ENCODE results near the gene CAVIN2. TPM values are rescaled to one million over a fixed set of nuclear protein-coding genes. Genes with fewer than 3 reads are reported as not detected.

The CAVIN2 gene
- total RNA-seq, 1 donor from 2014 or later: not detected

DNA sequence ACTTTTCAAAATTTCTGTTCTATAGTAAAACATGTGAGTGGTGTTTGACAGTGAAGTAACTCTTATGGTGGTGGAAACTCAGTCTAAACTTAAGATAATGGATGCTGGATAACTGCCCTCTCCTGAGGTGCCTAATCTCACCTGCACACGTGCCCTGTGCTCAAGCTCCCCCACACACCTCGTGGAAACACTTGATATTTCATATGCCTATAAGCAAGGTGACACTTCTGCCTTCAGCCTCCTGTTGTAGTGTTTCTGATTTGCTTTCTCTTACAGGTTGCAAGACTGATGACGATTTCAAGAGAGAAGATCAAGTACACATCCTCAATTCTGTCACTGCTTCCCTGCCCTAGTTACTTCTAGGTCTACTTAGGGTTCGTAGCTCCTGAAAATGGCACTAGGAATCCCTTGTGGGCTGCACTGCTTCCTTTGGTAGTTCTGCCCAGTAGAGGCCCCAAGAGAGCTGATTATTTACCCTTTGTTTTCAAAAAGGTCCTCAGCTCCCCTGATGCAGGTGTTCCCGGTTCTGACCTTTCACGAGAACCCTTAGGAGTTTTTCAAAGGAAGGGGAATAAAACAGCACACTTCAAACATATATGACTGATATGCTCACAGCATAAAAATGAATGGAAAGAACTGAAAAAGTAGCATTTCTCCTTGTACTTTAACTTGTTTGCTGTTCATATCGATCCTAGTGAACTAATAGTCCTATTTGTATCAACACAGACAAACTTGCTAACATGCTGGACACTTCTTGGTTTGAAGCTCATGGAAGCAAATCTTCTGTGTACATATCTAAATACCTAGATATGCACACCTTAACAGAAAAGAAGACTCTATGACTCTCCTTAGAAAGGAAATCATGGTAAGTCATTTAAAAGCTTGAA lies 6.7 kb downstream of the CAVIN2 start:
- Mint-ChIP-seq H3K4me3 (ENCODE audit: unreplicated experiment) (no peak overlapping the region), H3K4me1 (ENCODE audit: low read depth, unreplicated experiment) (peaks cover 9% of the 10 kb centered on the region), H3K27ac (ENCODE audit: unreplicated experiment) (no peak overlapping the region), H3K27me3 (ENCODE audit: unreplicated experiment) (peaks cover under 1% of the 10 kb centered on the region), H3K9me3 (ENCODE audit: unreplicated experiment) (no peaks in the 10 kb centered on the region), H3K36me3 (ENCODE audit: unreplicated experiment) (no peaks in the 10 kb centered on the region)
- no peak for DNase-seq
- TF ChIP-seq, protein P1, sequence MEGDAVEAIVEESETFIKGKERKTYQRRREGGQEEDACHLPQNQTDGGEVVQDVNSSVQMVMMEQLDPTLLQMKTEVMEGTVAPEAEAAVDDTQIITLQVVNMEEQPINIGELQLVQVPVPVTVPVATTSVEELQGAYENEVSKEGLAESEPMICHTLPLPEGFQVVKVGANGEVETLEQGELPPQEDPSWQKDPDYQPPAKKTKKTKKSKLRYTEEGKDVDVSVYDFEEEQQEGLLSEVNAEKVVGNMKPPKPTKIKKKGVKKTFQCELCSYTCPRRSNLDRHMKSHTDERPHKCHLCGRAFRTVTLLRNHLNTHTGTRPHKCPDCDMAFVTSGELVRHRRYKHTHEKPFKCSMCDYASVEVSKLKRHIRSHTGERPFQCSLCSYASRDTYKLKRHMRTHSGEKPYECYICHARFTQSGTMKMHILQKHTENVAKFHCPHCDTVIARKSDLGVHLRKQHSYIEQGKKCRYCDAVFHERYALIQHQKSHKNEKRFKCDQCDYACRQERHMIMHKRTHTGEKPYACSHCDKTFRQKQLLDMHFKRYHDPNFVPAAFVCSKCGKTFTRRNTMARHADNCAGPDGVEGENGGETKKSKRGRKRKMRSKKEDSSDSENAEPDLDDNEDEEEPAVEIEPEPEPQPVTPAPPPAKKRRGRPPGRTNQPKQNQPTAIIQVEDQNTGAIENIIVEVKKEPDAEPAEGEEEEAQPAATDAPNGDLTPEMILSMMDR (IDR thresholded peaks at IDR 0.05; ENCODE audit: partially characterized antibody, unreplicated experiment): no peak

DNA sequence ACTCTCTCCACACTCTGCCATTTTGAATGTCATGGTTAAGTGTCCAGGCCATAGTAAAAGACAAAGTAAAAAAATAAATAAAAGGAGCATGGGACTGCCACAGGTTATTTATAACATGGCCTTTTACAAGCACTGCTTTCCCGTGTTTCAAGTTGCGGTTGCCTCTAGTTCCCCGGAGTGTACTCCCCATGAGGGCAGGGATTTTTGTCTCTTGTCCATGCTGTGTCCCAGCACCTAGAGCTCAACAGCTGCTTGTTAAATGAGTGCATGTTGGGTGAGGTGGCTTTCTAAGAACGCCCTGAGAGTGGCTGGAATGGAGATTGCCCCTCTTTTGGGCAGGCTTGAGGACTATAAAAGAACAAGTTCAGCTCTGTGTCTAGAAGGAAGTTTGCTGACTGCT lies 8.4 kb downstream of the CAVIN2 start:
- DNase-seq: no peak
- H3K36me3 Mint-ChIP-seq (ENCODE audit: unreplicated experiment): no peaks in the 10 kb centered on the region
- H3K9me3 Mint-ChIP-seq (ENCODE audit: unreplicated experiment): no peaks in the 10 kb centered on the region
- peaks cover 2% of the 10 kb centered on the region for H3K27me3 Mint-ChIP-seq (ENCODE audit: unreplicated experiment)
- TF ChIP-seq, protein P1 (IDR thresholded peaks at IDR 0.05; ENCODE audit: partially characterized antibody, unreplicated experiment): no peak
- H3K4me3 Mint-ChIP-seq (ENCODE audit: unreplicated experiment): no peak overlapping the region
- peaks cover 4% of the 10 kb centered on the region for H3K4me1 Mint-ChIP-seq (ENCODE audit: low read depth, unreplicated experiment)
- no peak overlapping the region for H3K27ac Mint-ChIP-seq (ENCODE audit: unreplicated experiment)

DNA sequence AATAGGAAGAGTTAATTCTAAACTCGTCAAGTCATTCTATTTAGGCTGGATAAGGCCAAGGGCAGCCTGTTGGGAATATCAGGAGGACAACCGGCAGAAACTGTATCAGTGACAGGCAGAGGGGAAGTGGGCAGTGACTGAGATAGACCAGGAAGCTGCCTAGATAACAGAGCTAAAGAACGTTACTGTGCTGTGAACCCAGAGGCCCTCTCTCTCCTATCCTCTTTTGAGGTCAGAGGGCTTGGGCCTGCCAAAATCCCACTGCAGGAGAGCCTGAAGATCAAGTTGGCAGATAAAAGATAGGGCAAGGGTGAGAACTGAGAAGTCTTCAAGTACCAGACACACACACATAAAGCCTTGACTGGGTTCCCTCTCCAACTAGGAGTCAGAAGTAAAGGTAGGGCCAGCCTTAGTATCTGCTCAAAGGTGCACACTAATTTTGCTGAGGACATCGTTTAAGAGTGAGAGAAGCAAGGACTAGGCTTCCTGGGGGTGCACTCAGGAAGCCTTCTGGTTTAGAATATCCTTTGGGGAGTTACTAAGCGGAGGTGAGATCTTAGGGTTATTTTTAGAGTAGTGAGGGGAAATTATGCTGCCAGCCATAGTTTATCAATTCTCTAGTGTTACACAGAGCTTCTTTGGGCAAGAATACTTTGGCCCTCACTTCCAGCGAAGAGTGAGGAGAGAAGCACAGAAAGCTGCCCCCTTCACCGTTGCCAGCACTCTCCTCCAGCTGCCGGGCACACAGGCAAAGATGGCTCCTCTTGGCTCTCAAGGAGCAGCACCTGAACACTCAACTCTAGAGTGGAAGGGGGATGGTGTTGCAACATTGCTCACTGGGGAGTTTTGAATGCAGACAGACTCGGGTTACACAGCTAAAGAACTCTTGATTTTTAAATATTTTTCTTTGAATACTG lies 9.8 kb downstream of the CAVIN2 start:
- peaks cover 2% of the 10 kb centered on the region for H3K27me3 Mint-ChIP-seq (ENCODE audit: unreplicated experiment)
- DNase-seq: no peak
- H3K36me3 Mint-ChIP-seq (ENCODE audit: unreplicated experiment): no peaks in the 10 kb centered on the region
- TF ChIP-seq, protein P1 (IDR thresholded peaks at IDR 0.05; ENCODE audit: partially characterized antibody, unreplicated experiment): no peak
- H3K4me3 Mint-ChIP-seq (ENCODE audit: unreplicated experiment): no peak overlapping the region
- no peaks in the 10 kb centered on the region for H3K9me3 Mint-ChIP-seq (ENCODE audit: unreplicated experiment)
- peaks cover 4% of the 10 kb centered on the region for H3K4me1 Mint-ChIP-seq (ENCODE audit: low read depth, unreplicated experiment)
- H3K27ac Mint-ChIP-seq (ENCODE audit: unreplicated experiment): no peak overlapping the region

DNA sequence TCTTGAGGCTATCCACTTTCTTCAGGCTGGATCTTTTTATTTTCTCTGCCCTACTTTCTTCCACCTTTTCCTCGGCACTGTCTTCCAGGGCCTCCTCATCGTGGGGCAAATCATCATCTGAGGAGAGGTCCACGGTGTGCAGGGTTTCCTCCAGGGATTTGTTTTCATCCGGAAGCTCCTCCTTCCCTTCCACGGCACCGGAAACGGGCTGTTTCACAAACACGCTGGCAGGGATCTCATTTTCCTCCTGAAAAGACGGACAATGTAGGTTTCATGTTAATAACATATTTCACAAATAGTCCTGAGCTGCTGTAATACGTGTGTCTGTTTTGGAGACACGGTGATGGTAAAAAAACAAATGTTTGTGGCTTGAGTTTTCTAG lies 10.4 kb downstream of the CAVIN2 start:
- H3K27ac Mint-ChIP-seq (ENCODE audit: unreplicated experiment): no peak overlapping the region
- H3K4me1 Mint-ChIP-seq (ENCODE audit: low read depth, unreplicated experiment): peaks cover 6% of the 10 kb centered on the region
- no peak overlapping the region for H3K4me3 Mint-ChIP-seq (ENCODE audit: unreplicated experiment)
- TF ChIP-seq, protein P1 (IDR thresholded peaks at IDR 0.05; ENCODE audit: partially characterized antibody, unreplicated experiment): no peak
- DNase-seq: no peak
- no peaks in the 10 kb centered on the region for H3K36me3 Mint-ChIP-seq (ENCODE audit: unreplicated experiment)
- no peaks in the 10 kb centered on the region for H3K9me3 Mint-ChIP-seq (ENCODE audit: unreplicated experiment)
- peaks cover 2% of the 10 kb centered on the region for H3K27me3 Mint-ChIP-seq (ENCODE audit: unreplicated experiment)

Measured in glutamatergic neuron (in vitro differentiated cells).